Thoracic aorta (tissue), 2 donors: ENCODE data around the gene TGFBR2. TPM values are rescaled to one million over a fixed set of nuclear protein-coding genes. Genes with fewer than 3 reads are reported as not detected.

ENCODE experiments used
- ATAC-seq: fragments of 150-250 bp; one replicate; pipeline ENCODE4 v1.8.0; 2017; ENCODE audit warnings: low read depth; ENCODE audit not compliant: insufficient number of reproducible peaks, low FRiP score
- DNase-seq: peaks from one replicate; pipeline ENCODE4 v3.0.0-alpha.2; 2020; ENCODE audit warnings: low spot score
- H3K27ac ChIP-seq, 2 donors: fragments of 200-600 bp; sonication (generic); 1 replicate in 1 of 2; 2 replicates in 1 of 2; pipeline ENCODE4 v1.5.1; 2016; ENCODE audit warnings: mild to moderate bottlenecking in 2 of 2, moderate library complexity in 2 of 2
- H3K27me3 ChIP-seq: fragments of 200-600 bp; sonication (generic); replicated peaks from 2 replicates; pipeline ENCODE4 v1.6.0; 2016; ENCODE audit warnings: mild to moderate bottlenecking; ENCODE audit not compliant: insufficient read depth
- H3K36me3 ChIP-seq: fragments of 200-600 bp; sonication (generic); one replicate; pipeline ENCODE4 v1.5.1; 2016
- H3K4me1 ChIP-seq, 2 donors: fragments of 200-600 bp; sonication (generic); 1 replicate in 1 of 2; 2 replicates in 1 of 2; pipeline versions ENCODE4 v1.5.1 to v1.6.0; 2016; ENCODE audit warnings: low read depth in 2 of 2, mild to moderate bottlenecking in 1 of 2; ENCODE audit not compliant: control insufficient read depth in 1 of 2
- H3K4me3 ChIP-seq: fragments of 200-600 bp; sonication (generic); 2 replicates; pipeline ENCODE4 v1.5.1; 2016; ENCODE audit warnings: mild to moderate bottlenecking
- H3K9me3 ChIP-seq: fragments of 200-600 bp; sonication (generic); 2 replicates; pipeline ENCODE4 v1.5.1; 2016
- CTCF ChIP-seq: fragments of 200-600 bp; sonication (generic); IDR thresholded peaks from one replicate; pipeline ENCODE4 v1.5.1; 2019; ENCODE audit warnings: antibody characterized with exemption
- total RNA-seq, 2 donors: library from RNA; depleted of rRNA; stranded (reverse); fragments of >200 nt; gene quantifications; one replicate each; pipeline versions ENCODE4 v1.1.0 to v1.2.3, GENCODE V29; 2016

Gene TGFBR2
- total RNA-seq, 2 donors from 2014 or later = 250 to 355 TPM

- Histone ChIP-seq H3K9me3 (no peaks in the 10 kb centered on the region), H3K27me3 (no peaks in the 10 kb centered on the region), H3K27ac (no peak overlapping the region), H3K4me1 (peaks cover 10 to 55% of the 10 kb centered on the region in 2 donors), H3K36me3 (peaks cover 9% of the 10 kb centered on the region), H3K4me3 (no peak overlapping the region)
- DNase-seq = no peak
- no peak for ATAC-seq
- no peak for TF ChIP-seq CTCF
Measured at GRCh38 chr3:30694668-30695067, 88.3 kb downstream of the TGFBR2 start.

- Histone ChIP-seq H3K27me3 (no peaks in the 10 kb centered on the region), H3K9me3 (no peaks in the 10 kb centered on the region), H3K27ac (no peak overlapping the region), H3K36me3 (peaks cover 9% of the 10 kb centered on the region), H3K4me3 (no peak overlapping the region), H3K4me1 (peaks cover 6 to 47% of the 10 kb centered on the region in 2 donors)
- ATAC-seq (no peak), DNase-seq (no peak)
- TF ChIP-seq CTCF = no peak
Measured at GRCh38 chr3:30695302-30696061, 89.1 kb downstream of the TGFBR2 start.

- no peak overlapping the region for H3K4me3 ChIP-seq
- H3K27ac ChIP-seq = no peak overlapping the region
- no peaks in the 10 kb centered on the region for H3K9me3 ChIP-seq
- no peaks in the 10 kb centered on the region for H3K27me3 ChIP-seq
- H3K4me1 ChIP-seq = peaks cover 6 to 37% of the 10 kb centered on the region in 2 donors
- TF ChIP-seq CTCF = no peak
- no peak for ATAC-seq
- no peak for DNase-seq
- peaks cover 9% of the 10 kb centered on the region for H3K36me3 ChIP-seq
Measured at GRCh38 chr3:30696403-30696819, 90.0 kb downstream of the TGFBR2 start.

- TF ChIP-seq CTCF = no peak
- no peak overlapping the region for H3K27ac ChIP-seq
- ATAC-seq (no peak), DNase-seq (no peak)
- peaks cover 6 to 35% of the 10 kb centered on the region in 2 donors for H3K4me1 ChIP-seq
- H3K4me3 ChIP-seq = no peak overlapping the region
- H3K9me3 ChIP-seq = no peaks in the 10 kb centered on the region
- peaks cover 9% of the 10 kb centered on the region for H3K36me3 ChIP-seq
- H3K27me3 ChIP-seq = no peaks in the 10 kb centered on the region
Measured at GRCh38 chr3:30696896-30697295, 90.5 kb downstream of the TGFBR2 start.

- peaks cover 9% of the 10 kb centered on the region for H3K36me3 ChIP-seq
- no peak for DNase-seq
- TF ChIP-seq CTCF = no peak
- no peak overlapping the region for H3K27ac ChIP-seq
- ATAC-seq = no peak
- H3K4me3 ChIP-seq = no peak overlapping the region
- no peaks in the 10 kb centered on the region for H3K27me3 ChIP-seq
- H3K4me1 ChIP-seq = peaks cover 6 to 19% of the 10 kb centered on the region in 2 donors
- H3K9me3 ChIP-seq = no peaks in the 10 kb centered on the region
Measured at GRCh38 chr3:30698549-30698948, 92.1 kb downstream of the TGFBR2 start.
